GM21717 (cell line): ENCODE results near the gene IREB2.
"Not testable (repeated sequence)": the region's sequence is repeated elsewhere in the genome, so short reads cannot be mapped to it uniquely, and the experiment has no call there.

Experiments used
- ATAC-seq: cut with Tn5 transposase; IDR thresholded peaks from one replicate; pipeline ENCODE4 v1.9.1; 2021; ENCODE audit warnings: mild to moderate bottlenecking, moderate library complexity; ENCODE audit not compliant: unreplicated experiment

IREB2 gene

GRCh38 chr15:78437762-78438618 lies at the start of gene IREB2:
IREB2 (plus strand) TSS chr15:78438216; CDS start chr15:78438338, 122 bp downstream.
- peak; percentile 73 for ATAC-seq

DNA sequence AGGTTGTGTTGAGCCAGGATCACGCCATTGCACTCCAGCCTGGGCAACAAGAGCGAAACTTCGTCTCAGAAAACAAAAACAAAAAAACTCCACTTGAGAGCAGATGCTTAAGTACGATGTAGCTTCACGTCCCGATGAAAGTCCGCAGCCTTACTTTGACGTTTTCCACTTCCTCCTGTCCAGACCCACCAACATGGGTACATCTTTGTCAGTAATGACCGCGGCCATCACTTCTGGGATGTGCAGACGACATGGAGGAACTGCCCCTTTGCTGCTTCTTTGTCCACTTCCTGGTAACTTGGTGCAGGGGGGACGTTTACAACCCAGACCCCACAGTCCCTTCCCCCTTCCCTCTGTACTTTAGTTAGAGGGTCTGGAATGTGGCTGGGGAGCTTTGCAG lies 49.2 kb upstream of the IREB2 start:
- no peak for ATAC-seq

- no peak for ATAC-seq
Observed at GRCh38 chr15:78389322-78389721, 48.7 kb upstream of the IREB2 start.

GRCh38 chr15:78389738-78390137 lies 48.3 kb upstream of the IREB2 start:
- no peak for ATAC-seq

- ATAC-seq = no peak
Observed at GRCh38 chr15:78390242-78390641, 47.8 kb upstream of the IREB2 start.

DNA sequence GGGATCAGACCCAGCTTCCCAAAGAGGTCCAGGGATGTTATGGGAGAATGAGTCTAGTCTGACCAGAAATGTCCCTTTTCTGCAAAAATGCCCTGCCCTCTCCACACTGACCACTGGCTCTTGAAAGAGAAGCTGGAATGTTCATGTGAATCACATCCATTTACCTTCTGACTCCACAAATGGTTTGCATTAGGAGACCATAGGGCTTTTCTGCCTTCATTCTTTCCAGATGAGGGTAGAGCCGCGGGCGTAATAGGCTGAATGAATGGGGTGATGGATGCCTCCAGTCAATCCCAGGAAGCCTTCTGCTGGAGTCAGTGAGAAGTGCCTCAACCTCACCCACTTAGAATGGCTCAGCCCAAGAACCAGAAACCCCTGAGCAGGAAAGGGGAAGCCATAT lies 47.2 kb upstream of the IREB2 start:
- ATAC-seq = no peak

- ATAC-seq = no peak
Observed at GRCh38 chr15:78391781-78392180, 46.2 kb upstream of the IREB2 start.

DNA sequence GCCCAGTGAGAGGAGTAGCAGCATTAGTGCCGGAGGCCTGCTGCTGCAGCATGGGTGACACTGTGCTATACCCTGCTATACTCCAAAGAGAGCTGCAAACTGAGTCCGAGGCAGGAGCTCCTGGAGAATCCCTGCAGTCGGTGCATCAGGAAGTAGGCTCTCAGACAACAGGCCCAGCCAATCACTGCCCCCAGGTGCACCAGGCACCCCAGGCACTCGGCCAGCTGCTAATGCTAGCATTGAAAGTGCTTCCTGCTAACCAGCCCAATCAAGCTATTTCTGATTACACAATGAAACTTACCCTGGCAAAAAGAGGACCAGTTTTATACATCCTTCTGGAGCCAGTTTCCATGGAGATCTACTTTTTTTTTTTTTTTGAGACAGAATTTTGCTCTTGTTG lies 45.6 kb upstream of the IREB2 start:
- no peak for ATAC-seq

GRCh38 chr15:78393137-78393536 lies 44.9 kb upstream of the IREB2 start:
- no peak for ATAC-seq

DNA sequence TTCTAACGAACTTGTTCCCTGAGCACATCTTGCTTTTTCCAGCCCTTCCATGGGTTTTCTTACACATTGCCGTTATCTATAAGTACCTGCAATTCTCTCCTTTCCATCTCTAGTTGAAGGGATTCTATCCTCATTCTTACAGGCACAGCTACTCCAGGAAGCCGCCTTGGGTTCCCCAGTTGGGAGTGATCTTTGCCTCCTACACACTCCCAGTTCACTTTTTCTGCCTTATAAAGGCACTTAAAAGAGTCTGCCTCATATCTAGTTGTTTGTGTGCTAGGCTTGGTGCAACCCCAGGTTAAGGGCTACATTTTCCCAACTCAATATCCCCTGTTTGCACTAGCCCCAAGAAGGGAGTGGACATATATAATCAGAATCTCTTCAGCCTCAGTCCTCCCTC lies 44.0 kb upstream of the IREB2 start:
- no peak for ATAC-seq

DNA sequence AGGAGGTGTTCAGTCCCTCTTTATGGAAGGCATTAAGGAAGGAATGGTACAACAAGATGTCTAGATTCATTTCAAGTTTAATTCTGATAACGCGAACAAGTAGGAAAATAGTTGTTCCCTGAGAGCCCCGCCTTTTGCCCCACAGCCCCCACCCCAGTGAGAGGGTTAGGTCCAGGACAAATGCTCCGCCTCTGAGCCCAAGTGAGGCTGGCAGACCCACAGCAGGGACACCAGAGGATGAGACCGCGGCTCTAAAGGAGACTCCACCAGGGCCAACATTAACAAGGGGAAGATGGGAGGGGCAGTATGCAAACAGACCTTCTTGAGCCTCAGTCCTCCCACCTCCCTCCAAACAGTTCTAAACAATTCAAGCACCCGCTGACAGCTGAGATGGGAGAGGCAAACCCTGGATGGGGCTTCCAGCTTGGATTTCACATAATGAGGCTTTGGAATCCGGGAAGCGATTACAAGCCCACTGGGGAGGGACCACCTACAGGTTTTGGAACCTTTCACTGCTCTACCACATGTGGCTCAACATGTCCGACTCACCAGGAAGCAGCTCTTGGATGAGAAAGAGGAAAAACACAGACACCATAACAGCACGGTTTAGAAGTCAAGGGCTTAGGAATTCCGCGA lies 42.9 kb upstream of the IREB2 start:
- no peak for ATAC-seq

DNA sequence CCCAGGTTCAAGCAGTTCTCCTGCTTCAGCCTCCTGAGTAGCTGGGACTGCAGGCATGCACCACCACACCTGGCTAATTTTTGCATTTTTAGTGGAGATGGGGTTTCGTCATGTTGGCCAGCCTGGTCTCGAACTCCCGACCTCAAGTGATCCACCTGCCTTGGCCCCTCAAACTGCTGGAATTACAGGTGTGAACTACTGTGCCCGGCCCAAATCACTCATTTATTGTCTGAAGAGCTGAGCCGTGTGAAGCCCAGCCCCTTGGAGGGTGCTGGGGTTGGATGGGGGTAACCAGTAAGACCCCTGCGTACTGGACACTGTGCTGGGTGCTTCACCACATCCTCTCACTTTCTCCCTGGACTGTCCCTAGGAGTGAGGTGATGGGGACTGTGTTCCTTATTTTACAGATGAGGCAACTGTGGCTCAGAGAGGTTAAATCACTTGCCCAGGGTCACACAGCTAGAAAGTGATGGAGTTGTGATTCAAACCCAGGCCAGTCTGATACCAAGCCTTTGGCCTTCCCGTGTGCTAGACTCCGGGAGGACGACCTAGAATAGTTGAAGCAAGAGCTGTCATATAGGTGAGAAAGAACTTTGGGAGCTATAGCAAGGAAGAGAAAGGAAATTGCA lies 41.7 kb upstream of the IREB2 start:
- ATAC-seq = no peak

DNA sequence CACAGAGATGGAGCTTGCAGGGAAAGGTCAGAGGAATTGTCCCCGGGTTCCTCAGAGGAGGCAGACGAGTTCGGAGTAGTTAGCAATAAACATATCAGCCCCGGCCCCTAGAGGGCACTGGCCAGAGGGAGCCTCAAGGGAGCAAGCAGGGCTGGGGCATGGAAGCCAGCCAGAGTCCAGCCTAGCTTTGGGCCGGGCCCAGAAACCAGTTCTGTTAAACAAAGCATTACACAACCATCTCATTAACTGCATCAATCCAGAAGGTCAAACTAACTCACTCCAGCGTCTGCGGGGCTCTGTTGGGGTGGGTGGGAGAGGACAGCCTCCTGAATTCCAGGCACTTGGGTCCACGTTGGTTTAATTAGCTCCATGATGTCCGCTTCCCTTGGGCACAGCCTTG lies 41.0 kb upstream of the IREB2 start:
- ATAC-seq = no peak

- no peak for ATAC-seq
Observed at GRCh38 chr15:78397382-78397781, 40.6 kb upstream of the IREB2 start.

- ATAC-seq = no peak
Observed at GRCh38 chr15:78398076-78398825, 39.8 kb upstream of the IREB2 start.

GRCh38 chr15:78399091-78399490 lies 38.9 kb upstream of the IREB2 start:
- no peak for ATAC-seq

GRCh38 chr15:78402061-78402610 lies 35.9 kb upstream of the IREB2 start:
- no peak for ATAC-seq

GRCh38 chr15:78404125-78404524 lies 33.9 kb upstream of the IREB2 start:
- no peak for ATAC-seq

DNA sequence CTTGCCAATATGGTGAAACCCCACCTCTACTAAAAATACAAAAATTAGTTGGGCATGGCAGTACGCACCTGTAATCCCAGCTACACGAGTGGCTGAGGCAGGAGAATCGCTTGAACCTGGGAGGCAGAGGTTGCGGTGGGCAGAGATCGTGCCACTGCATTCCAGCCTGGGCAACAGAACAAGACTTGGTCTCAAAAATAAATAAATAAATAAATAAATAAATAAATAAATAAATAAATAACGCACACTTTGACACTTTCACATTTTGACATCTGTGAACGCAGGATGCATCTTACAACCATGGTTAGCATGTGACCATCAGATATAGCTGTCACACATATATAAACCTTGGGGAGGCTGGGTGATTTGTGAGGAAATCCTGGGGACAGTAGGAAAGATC lies 33.2 kb upstream of the IREB2 start:
- ATAC-seq = not testable (repeated sequence)

GRCh38 chr15:78405336-78405924 lies 32.6 kb upstream of the IREB2 start:
- ATAC-seq = no peak
